Liver (tissue), 9 donors: Measurements from ENCODE around the gene ATP11A. TPM values are rescaled to one million over a fixed set of nuclear protein-coding genes. Genes with fewer than 3 reads are reported as not detected.

Experiments used
- DNase-seq: peaks from one replicate; pipeline ENCODE4 v3.0.0-alpha.2; 2017; ENCODE audit warnings: low spot score
- H3K27ac ChIP-seq, 2 donors: one replicate each; pipeline ENCODE4 v1.7.0; 2013; ENCODE audit warnings: inconsistent platforms in 2 of 2, low read length in 2 of 2, control low read depth in 1 of 2, low read depth in 1 of 2, mild to moderate bottlenecking in 1 of 2
- H3K27me3 ChIP-seq, 4 donors: one replicate each; pipeline versions ENCODE4 v1.6.1 to v1.7.0; 2013; ENCODE audit warnings: low read length in 3 of 4, inconsistent platforms in 1 of 4, mild to moderate bottlenecking in 1 of 4, moderate library complexity in 1 of 4; ENCODE audit not compliant: control insufficient read depth in 4 of 4, insufficient read depth in 4 of 4
- H3K36me3 ChIP-seq, 4 donors: one replicate each; pipeline versions ENCODE4 v1.6.1 to v1.7.0; 2013; ENCODE audit warnings: low read length in 3 of 4, mild to moderate bottlenecking in 3 of 4, low read depth in 1 of 4, moderate library complexity in 1 of 4; ENCODE audit not compliant: control insufficient read depth in 4 of 4, insufficient read depth in 3 of 4
- H3K4me1 ChIP-seq, 4 donors: one replicate each; pipeline versions ENCODE4 v1.6.1 to v1.7.0; 2013; ENCODE audit warnings: low read length in 3 of 4, mild to moderate bottlenecking in 3 of 4, moderate library complexity in 1 of 4; ENCODE audit not compliant: control insufficient read depth in 4 of 4, insufficient read depth in 4 of 4
- H3K4me3 ChIP-seq, 3 donors: one replicate each; pipeline versions ENCODE4 v1.6.1 to v1.7.0; 2013; ENCODE audit warnings: low read length in 3 of 3, control low read depth in 1 of 3, low read depth in 1 of 3, mild to moderate bottlenecking in 1 of 3
- H3K9ac ChIP-seq, 2 donors: one replicate each; pipeline ENCODE4 v1.7.0; 2013; ENCODE audit warnings: low read length in 2 of 2, mild to moderate bottlenecking in 2 of 2, moderate library complexity in 2 of 2, control low read depth in 1 of 2, low read depth in 1 of 2
- H3K9me3 ChIP-seq, 4 donors: one replicate each; pipeline versions ENCODE4 v1.6.1 to v1.7.0; 2013; ENCODE audit warnings: low read length in 3 of 4; ENCODE audit not compliant: control insufficient read depth in 4 of 4
- ATF3 ChIP-seq: IDR thresholded peaks from 2 replicates; pipeline ENCODE4 v1.6.1; 2016; ENCODE audit warnings: antibody characterized with exemption
- FOXA1 ChIP-seq: IDR thresholded peaks from 2 replicates; pipeline ENCODE4 v1.6.1; 2016; ENCODE audit warnings: antibody characterized with exemption
- FOXA2 ChIP-seq: IDR thresholded peaks from 2 replicates; pipeline ENCODE4 v1.6.1; 2016; ENCODE audit warnings: antibody characterized with exemption
- HNF4A ChIP-seq, 2 donors: conservative IDR thresholded peaks; 2 replicates each; pipeline ENCODE4 v1.6.1; 2016; ENCODE audit warnings: antibody characterized with exemption in 2 of 2, mild to moderate bottlenecking in 2 of 2
- HNF4G ChIP-seq: IDR thresholded peaks from 2 replicates; pipeline ENCODE4 v1.6.1; 2016; ENCODE audit warnings: antibody characterized with exemption
- JUND ChIP-seq, 2 donors: IDR thresholded peaks; 2 replicates each; pipeline ENCODE4 v1.6.1; 2016; ENCODE audit warnings: antibody characterized with exemption in 2 of 2
- NR2F2 ChIP-seq: IDR thresholded peaks from 2 replicates; pipeline ENCODE4 v1.6.1; 2016; ENCODE audit warnings: antibody characterized with exemption
- RAD21 ChIP-seq, 2 donors: IDR thresholded peaks; 2 replicates each; pipeline ENCODE4 v1.6.1; 2016; ENCODE audit warnings: antibody characterized with exemption in 2 of 2, mild to moderate bottlenecking in 2 of 2
- REST ChIP-seq: IDR thresholded peaks from 2 replicates; pipeline ENCODE4 v1.6.1; 2016; ENCODE audit warnings: antibody characterized with exemption, mild to moderate bottlenecking
- RXRA ChIP-seq, 2 donors: IDR thresholded peaks; 2 replicates each; pipeline ENCODE4 v1.6.1; 2017 to 2018; ENCODE audit warnings: antibody characterized with exemption in 2 of 2, mild to moderate bottlenecking in 1 of 2
- SP1 ChIP-seq: IDR thresholded peaks from 2 replicates; pipeline ENCODE4 v1.6.1; 2018; ENCODE audit warnings: antibody characterized with exemption, mild to moderate bottlenecking
- TAF1 ChIP-seq: conservative IDR thresholded peaks from 2 replicates; pipeline ENCODE4 v1.6.1; 2016; ENCODE audit warnings: antibody characterized with exemption, mild to moderate bottlenecking
- YY1 ChIP-seq: IDR thresholded peaks from 2 replicates; pipeline ENCODE4 v1.6.1; 2016; ENCODE audit warnings: antibody characterized with exemption, mild to moderate bottlenecking
- ZBTB33 ChIP-seq: IDR thresholded peaks from 2 replicates; pipeline ENCODE4 v1.6.1; 2016; ENCODE audit warnings: antibody characterized with exemption
- WGBS: extraction: QIAGEN DNeasy Blood & Tissue Kit; methylation state at CpG from one replicate; pipeline ENCODE4 v1.1.7; 2013; 5-methylcytosine and 5-hydroxymethylcytosine counted together
- polyA plus RNA-seq, 2 donors: library from polyadenylated mRNA; stranded (reverse) in 1 of 2; unstranded in 1 of 2; fragments of 200-250 nt in 1 of 2; fragments of >200 nt in 1 of 2; fragmentation: Nextera tagmentation in 1 of 2; extraction: Ambion mirVana in 1 of 2; gene quantifications; one replicate each; pipeline versions ENCODE4 v1.2.1 to v1.2.3, GENCODE V29; 2013 to 2015
- total RNA-seq, 2 donors: library from RNA; depleted of rRNA; stranded (reverse); fragments of >200 nt; gene quantifications; one replicate each; pipeline ENCODE4 v1.2.3, GENCODE V29; 2014
- TF ChIP-seq, protein P1 (sequence below): IDR thresholded peaks from 2 replicates; pipeline ENCODE4 v1.6.1; 2016; ENCODE audit warnings: antibody characterized with exemption
- TF ChIP-seq, protein P2 (sequence below): fragments of 150-350 bp; IDR thresholded peaks from 2 replicates; pipeline ENCODE4 v1.5.1; 2017; ENCODE audit warnings: improper control_type of control experiment, low read depth, low read length; ENCODE audit not compliant: missing input control
- donor health status: healthy.
- donor health status: healthy.
- donor health status: healthy.
- donor health status: healthy.
- donor health status: healthy.

Gene ATP11A
- total and polyA plus RNA-seq, 4 donors: 8.7 to 27.9 (median 13.8) TPM

- Histone ChIP-seq H3K4me3 (peak overlapping the region in 1 of 3 donors; percentile 89), H3K9me3 (no peaks in the 10 kb centered on the region), H3K27ac (peak overlapping the region in 1 of 2 donors; percentile 39), H3K9ac (no peak overlapping the region), H3K27me3 (no peaks in the 10 kb centered on the region), H3K4me1 (peaks cover 6 to 27% (median 11%) of the 10 kb centered on the region in 4 donors), H3K36me3 (no peaks in the 10 kb centered on the region)
- peak; percentile 30 for DNase-seq
- no peak for TF ChIP-seq FOXA2
- no peak for TF ChIP-seq TAF1
- TF ChIP-seq RAD21 (IDR thresholded peaks at IDR 0.05): no peak
- TF ChIP-seq ATF3: no peak
- TF ChIP-seq SP1: no peak
- TF ChIP-seq, protein P1, sequence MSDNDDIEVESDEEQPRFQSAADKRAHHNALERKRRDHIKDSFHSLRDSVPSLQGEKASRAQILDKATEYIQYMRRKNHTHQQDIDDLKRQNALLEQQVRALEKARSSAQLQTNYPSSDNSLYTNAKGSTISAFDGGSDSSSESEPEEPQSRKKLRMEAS: no peak
- no peak for TF ChIP-seq YY1
- TF ChIP-seq HNF4A (conservative IDR thresholded peaks at IDR 0.05): no peak
- no peak for TF ChIP-seq RXRA (IDR thresholded peaks at IDR 0.05)
- TF ChIP-seq NR2F2: no peak
- no peak for TF ChIP-seq ZBTB33
- no peak for TF ChIP-seq JUND (IDR thresholded peaks at IDR 0.05)
- TF ChIP-seq, protein P2, sequence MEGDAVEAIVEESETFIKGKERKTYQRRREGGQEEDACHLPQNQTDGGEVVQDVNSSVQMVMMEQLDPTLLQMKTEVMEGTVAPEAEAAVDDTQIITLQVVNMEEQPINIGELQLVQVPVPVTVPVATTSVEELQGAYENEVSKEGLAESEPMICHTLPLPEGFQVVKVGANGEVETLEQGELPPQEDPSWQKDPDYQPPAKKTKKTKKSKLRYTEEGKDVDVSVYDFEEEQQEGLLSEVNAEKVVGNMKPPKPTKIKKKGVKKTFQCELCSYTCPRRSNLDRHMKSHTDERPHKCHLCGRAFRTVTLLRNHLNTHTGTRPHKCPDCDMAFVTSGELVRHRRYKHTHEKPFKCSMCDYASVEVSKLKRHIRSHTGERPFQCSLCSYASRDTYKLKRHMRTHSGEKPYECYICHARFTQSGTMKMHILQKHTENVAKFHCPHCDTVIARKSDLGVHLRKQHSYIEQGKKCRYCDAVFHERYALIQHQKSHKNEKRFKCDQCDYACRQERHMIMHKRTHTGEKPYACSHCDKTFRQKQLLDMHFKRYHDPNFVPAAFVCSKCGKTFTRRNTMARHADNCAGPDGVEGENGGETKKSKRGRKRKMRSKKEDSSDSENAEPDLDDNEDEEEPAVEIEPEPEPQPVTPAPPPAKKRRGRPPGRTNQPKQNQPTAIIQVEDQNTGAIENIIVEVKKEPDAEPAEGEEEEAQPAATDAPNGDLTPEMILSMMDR: no peak
- TF ChIP-seq FOXA1: no peak
- TF ChIP-seq REST: no peak
- TF ChIP-seq HNF4G: no peak
- 83% methylated on average over 11 of the region's 11 CpGs for WGBS
These were observed 2.3 kb downstream of the ATP11A start for GRCh38 chr13:112692104-112692503.

DNA sequence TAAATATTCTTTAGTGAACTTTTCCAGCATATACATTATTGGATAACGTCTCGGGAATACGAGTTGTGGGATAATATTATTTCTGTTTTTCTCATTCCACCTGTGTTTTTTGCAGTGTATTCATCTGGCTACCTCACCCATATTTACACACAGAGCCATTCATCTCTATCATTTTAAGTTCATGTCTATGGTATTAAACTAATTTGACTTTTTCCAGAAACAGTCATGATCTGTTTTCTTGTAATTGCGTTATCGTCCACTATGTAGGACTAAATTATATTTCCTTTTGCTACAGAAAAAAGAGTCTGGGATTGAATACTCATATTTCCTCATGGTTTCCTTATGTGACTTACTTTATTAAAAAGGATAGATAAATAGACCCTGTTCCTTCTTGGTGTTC, 2.7 kb downstream of the ATP11A start:
- H3K4me1 ChIP-seq: peaks cover 6 to 30% (median 13%) of the 10 kb centered on the region in 4 donors
- H3K9me3 ChIP-seq: no peaks in the 10 kb centered on the region
- DNase-seq: no peak
- WGBS: 97% methylated on average over 5 of the region's 5 CpGs
- H3K4me3 ChIP-seq: no peak overlapping the region
- no peaks in the 10 kb centered on the region for H3K36me3 ChIP-seq
- H3K27ac ChIP-seq: no peak overlapping the region
- no peaks in the 10 kb centered on the region for H3K27me3 ChIP-seq
- H3K9ac ChIP-seq: no peak overlapping the region
- no peak for TF ChIP-seq NR2F2
- no peak for TF ChIP-seq ZBTB33
- TF ChIP-seq FOXA1: no peak
- no peak for TF ChIP-seq JUND (IDR thresholded peaks at IDR 0.05)
- no peak for TF ChIP-seq HNF4A (conservative IDR thresholded peaks at IDR 0.05)
- no peak for TF ChIP-seq HNF4G
- TF ChIP-seq, protein P2: no peak
- no peak for TF ChIP-seq YY1
- TF ChIP-seq FOXA2: no peak
- no peak for TF ChIP-seq ATF3
